Measurements from ENCODE around the gene ADAMTS16.

GRCh38 chr5:5116956-5117355 lies 23.2 kb upstream of the ADAMTS16 start:
- TF ChIP-seq EGR1 (conservative IDR thresholded peaks at IDR 0.05) (no peak), EZH2 (IDR thresholded peaks at IDR 0.05; ENCODE audit: borderline replicate concordance, low read depth, low read length) (no peak), ATF6 (CRISPR knock-in tag; IDR thresholded peaks at IDR 0.05) (no peak), EP300 (IDR thresholded peaks at IDR 0.05; ENCODE audit: low read length) (no peak), GATAD2B (IDR thresholded peaks at IDR 0.05; ENCODE audit: borderline replicate concordance) (no peak), HDAC6 (IDR thresholded peaks at IDR 0.05; ENCODE audit: low read depth, low read length) (no peak)
